Ecto neural progenitor cell (in vitro differentiated cells): Measurements from ENCODE around the gene RDH12.
A peak's percentile ranks its signal among the peaks of the same experiment; 100 is the strongest.
"Not testable (repeated sequence)": the region's sequence is repeated elsewhere in the genome, so short reads cannot be mapped to it uniquely, and the experiment has no call there.

Experiments used
- DNase-seq: peaks from one replicate; pipeline ENCODE4 v3.0.0-alpha.2; 2018; ENCODE audit warnings: low spot score

Gene RDH12

GRCh38 chr14:67705211-67705610, 3.5 kb downstream of the RDH12 start:
- no peak for DNase-seq

- DNase-seq, result not testable (repeated sequence)
These were observed 7.7 kb downstream of the RDH12 start for GRCh38 chr14:67709346-67709745.

GRCh38 chr14:67709796-67710195, 8.1 kb downstream of the RDH12 start:
- not testable (repeated sequence) for DNase-seq

GRCh38 chr14:67710209-67710608, 8.5 kb downstream of the RDH12 start:
- DNase-seq, result no peak

GRCh38 chr14:67717048-67717447, 15.4 kb downstream of the RDH12 start:
- DNase-seq, result no peak

- DNase-seq, result no peak
These were observed 16.6 kb downstream of the RDH12 start for GRCh38 chr14:67718265-67718664.

GRCh38 chr14:67719385-67719784, 17.7 kb downstream of the RDH12 start:
- not testable (repeated sequence) for DNase-seq

- DNase-seq, result no peak
These were observed 18.2 kb downstream of the RDH12 start for GRCh38 chr14:67719866-67720265.

- DNase-seq, result no peak
These were observed 20.2 kb downstream of the RDH12 start for GRCh38 chr14:67721875-67722274.

GRCh38 chr14:67722293-67722692, 20.6 kb downstream of the RDH12 start:
- peak; percentile 55 for DNase-seq

GRCh38 chr14:67725171-67725570, 23.5 kb downstream of the RDH12 start:
- no peak for DNase-seq

GRCh38 chr14:67727361-67727760, 25.7 kb downstream of the RDH12 start:
- DNase-seq, result no peak

GRCh38 chr14:67728258-67728657, 26.6 kb downstream of the RDH12 start:
- DNase-seq, result no peak

- peak; percentile 63 for DNase-seq
These were observed 27.6 kb downstream of the RDH12 start for GRCh38 chr14:67729072-67729885.

GRCh38 chr14:67733616-67734015, 31.9 kb downstream of the RDH12 start:
- no peak for DNase-seq

- no peak for DNase-seq
These were observed 33.0 kb downstream of the RDH12 start for GRCh38 chr14:67734675-67735074.

- DNase-seq, result no peak
These were observed 33.9 kb downstream of the RDH12 start for GRCh38 chr14:67735336-67736147.

GRCh38 chr14:67736771-67737170, 35.1 kb downstream of the RDH12 start:
- DNase-seq, result no peak

- no peak for DNase-seq
These were observed 37.2 kb downstream of the RDH12 start for GRCh38 chr14:67738740-67739504.

- no peak for DNase-seq
These were observed 42.4 kb downstream of the RDH12 start for GRCh38 chr14:67744046-67744445.

- no peak for DNase-seq
These were observed 45.2 kb downstream of the RDH12 start for GRCh38 chr14:67746927-67747326.

- no peak for DNase-seq
These were observed 46.6 kb downstream of the RDH12 start for GRCh38 chr14:67748312-67748711.
